A549 (cell line): ENCODE measurements around the gene TMEM143. TPM values are rescaled to one million over a fixed set of nuclear protein-coding genes. Genes with fewer than 3 reads are reported as not detected.

Experiments used
- ATAC-seq, 2 experiments: fragments of 200-7000 bp in 1 of 2; fragments of >200 bp in 1 of 2; cut with Nextera tagmentation in 1 of 2; cut with Tn5 transposase in 1 of 2; 3 replicates each; pipeline versions ENCODE4 v1.8.0 to v1.9.1; 2018 to 2020; ENCODE audit warnings: mild to moderate bottlenecking in 1 of 2, moderate library complexity in 1 of 2
- CTCF ChIA-PET: fragments of 300-600 bp; sonication (Branson Sonifier 250); formaldehyde crosslinking; extraction: SDS; loops from one replicate; lab custom pipeline; 2021; ENCODE audit warnings: antibody characterized with exemption, inconsistent platforms; lab: Yijun Ruan, JAX
- POLR2A ChIA-PET: fragments of 350-600 bp; formaldehyde crosslinking; extraction: SDS; loops from one replicate; lab custom pipeline; 2021; ENCODE audit warnings: antibody characterized with exemption, inconsistent platforms; lab: Yijun Ruan, JAX
- DNase-seq, 2 experiments: peaks; one replicate each; pipeline versions ENCODE4 v3.0.0 to v3.0.0-alpha.2; 2011 to 2016; ENCODE audit warnings: low read depth in 1 of 2, low spot score in 1 of 2
- FAIRE-seq: peaks from 2 replicates; lab custom pipeline; 2011; peaks lifted over from hg19 to GRCh38; lab: Jason Lieb, UNC
- H3K27ac ChIP-seq, 2 experiments: fragments of >200 bp; sonication (Bioruptor Twin); formaldehyde crosslinking; 3 replicates each; pipeline ENCODE4 v1.5.1; 2016 to 2017
- H3K4me1 ChIP-seq: fragments of >200 bp; sonication (Bioruptor Twin); formaldehyde crosslinking; 3 replicates; pipeline ENCODE4 v1.6.1; 2016
- H3K4me2 ChIP-seq: fragments of >200 bp; sonication (Bioruptor Twin); formaldehyde crosslinking; 3 replicates; pipeline ENCODE4 v1.6.1; 2016
- H3K4me3 ChIP-seq: fragments of >200 bp; sonication (Bioruptor Twin); formaldehyde crosslinking; 3 replicates; pipeline ENCODE4 v1.5.1; 2016
- H3K9me3 ChIP-seq: fragments of >200 bp; sonication (Bioruptor Twin); formaldehyde crosslinking; 3 replicates; pipeline ENCODE4 v1.6.1; 2016
- CEBPB ChIP-seq, 2 experiments: fragments of >200 bp in 1 of 2; sonication (Bioruptor Twin) in 1 of 2; formaldehyde crosslinking in 1 of 2; IDR thresholded peaks; 2 replicates each; pipeline ENCODE4 v1.6.1; 2012 to 2016
- FOXS1 ChIP-seq: fragments of 250-450 bp; sonication (Bioruptor Pico); IDR thresholded peaks from 2 replicates; pipeline ENCODE4 v1.5.0; 2020; ENCODE audit warnings: mild to moderate bottlenecking, moderate library complexity
- HMGXB4 ChIP-seq: fragments of 250-450 bp; sonication (Bioruptor Pico); IDR thresholded peaks from 2 replicates; pipeline ENCODE4 v1.5.0; 2021; ENCODE audit warnings: mild to moderate bottlenecking, moderate library complexity, borderline replicate concordance
- JUN ChIP-seq, 2 experiments: fragments of >200 bp; sonication (Bioruptor Twin); formaldehyde crosslinking; IDR thresholded peaks; 2 replicates in 1 of 2; 3 replicates in 1 of 2; pipeline ENCODE4 v1.6.1; 2016 to 2017
- KDM1A ChIP-seq: fragments of 200-600 bp; sonication (generic); IDR thresholded peaks from 2 replicates; pipeline ENCODE4 v1.6.1; 2016; ENCODE audit warnings: low read depth, mild to moderate bottlenecking
- MAFK ChIP-seq: fragments of 450-650 bp; IDR thresholded peaks from 2 replicates; pipeline ENCODE4 v1.6.1; 2014; ENCODE audit not compliant: partially characterized antibody
- MYC ChIP-seq: IDR thresholded peaks from 2 replicates; pipeline ENCODE4 v1.6.1; 2012; ENCODE audit warnings: mild to moderate bottlenecking, inconsistent platforms, low read length, improper control_type of control experiment, borderline replicate concordance
- NFE2L2 ChIP-seq: fragments of 150-350 bp; conservative IDR thresholded peaks from 2 replicates; pipeline ENCODE4 v1.6.1; 2014; ENCODE audit warnings: low read length
- NR3C1 ChIP-seq: fragments of >200 bp; sonication (Bioruptor Twin); formaldehyde crosslinking; IDR thresholded peaks from 3 replicates; pipeline ENCODE4 v1.6.1; 2017
- PHF8 ChIP-seq: fragments of 200-600 bp; sonication (generic); IDR thresholded peaks from 2 replicates; pipeline ENCODE4 v1.6.1; 2016; ENCODE audit warnings: low read depth, mild to moderate bottlenecking, antibody characterized with exemption, moderate library complexity, borderline replicate concordance
- POLR2A ChIP-seq: IDR thresholded peaks from 2 replicates; pipeline ENCODE4 v1.6.1; 2012; ENCODE audit warnings: mild to moderate bottlenecking, low read length
- RAD21 ChIP-seq, 2 experiments: fragments of >200 bp in 1 of 2; sonication (Bioruptor Twin) in 1 of 2; formaldehyde crosslinking in 1 of 2; IDR thresholded peaks in 1 of 2; conservative IDR thresholded peaks in 1 of 2; 2 replicates in 1 of 2; 3 replicates in 1 of 2; pipeline ENCODE4 v1.6.1; 2012 to 2018; ENCODE audit warnings: inconsistent platforms in 1 of 2
- RNF2 ChIP-seq: fragments of 200-600 bp; sonication (generic); IDR thresholded peaks from 2 replicates; pipeline ENCODE4 v1.6.1; 2016; ENCODE audit warnings: low read depth, mild to moderate bottlenecking, antibody characterized with exemption, moderate library complexity, borderline replicate concordance
- SMC3 ChIP-seq: fragments of >200 bp; sonication (Bioruptor Twin); formaldehyde crosslinking; IDR thresholded peaks from 3 replicates; pipeline ENCODE4 v1.6.1; 2018; ENCODE audit warnings: inconsistent platforms
- SREBF2 ChIP-seq: fragments of 450-650 bp; IDR thresholded peaks from 2 replicates; pipeline ENCODE4 v1.6.1; 2014; ENCODE audit warnings: mild to moderate bottlenecking, moderate library complexity
- TFCP2L1 ChIP-seq: fragments of 250-450 bp; sonication (Bioruptor Pico); IDR thresholded peaks from 2 replicates; pipeline ENCODE4 v1.5.0; 2021; ENCODE audit warnings: mild to moderate bottlenecking
- TP53 ChIP-seq: fragments of 250-450 bp; sonication (Bioruptor Pico); IDR thresholded peaks from 2 replicates; pipeline ENCODE4 v1.5.0; 2021; ENCODE audit warnings: mild to moderate bottlenecking, moderate library complexity
- ZC3H11A ChIP-seq: fragments of 450-650 bp; IDR thresholded peaks from 2 replicates; pipeline ENCODE4 v1.6.1; 2014; ENCODE audit warnings: antibody characterized with exemption, mild to moderate bottlenecking
- ZSCAN20 ChIP-seq: fragments of 250-450 bp; sonication (Bioruptor Pico); IDR thresholded peaks from 2 replicates; pipeline ENCODE4 v1.8.0; 2022; ENCODE audit warnings: mild to moderate bottlenecking, moderate library complexity
- WGBS: methylation state at CpG from one replicate; pipeline ENCODE4 v1.1.6; 2017; ENCODE audit errors: missing lambda C conversion rate; 5-methylcytosine and 5-hydroxymethylcytosine counted together
- polyA plus RNA-seq, 4 experiments: library from polyadenylated mRNA; depleted of rRNA in 3 of 4; stranded (reverse); fragments of >200 nt; fragmentation: RNase III in 1 of 4; extraction: RNeasy Plus Mini Kit Qiagen cat#74134 plus additional on column Dnase treatment in 1 of 4; gene quantifications; 2 replicates in 3 of 4; 3 replicates in 1 of 4; pipeline ENCODE4 v1.2.3, GENCODE V29; 2011 to 2017
- TF ChIP-seq, protein P1 (sequence below): fragments of 450-650 bp; IDR thresholded peaks from 2 replicates; pipeline ENCODE4 v1.6.1; 2014; ENCODE audit warnings: antibody characterized with exemption
- TF ChIP-seq, protein P2 (sequence below): IDR thresholded peaks from 2 replicates; pipeline ENCODE4 v1.6.1; 2012
- TF ChIP-seq, protein P3 (sequence below): IDR thresholded peaks from 2 replicates; pipeline ENCODE4 v1.6.1; 2012; ENCODE audit warnings: low read depth, borderline replicate concordance

Gene TMEM143
- polyA plus RNA-seq, 2 of the 4 experiments (the other 2 are of a cell fraction) = 6.4 to 7.4 TPM

GRCh38 chr19:48371367-48371766 lies 7.6 kb upstream of the TMEM143 start:
- H3K4me2 ChIP-seq = no peak overlapping the region
- no peaks in the 10 kb centered on the region for H3K9me3 ChIP-seq
- no peak overlapping the region for H3K4me3 ChIP-seq
- peaks cover 23% of the 10 kb centered on the region for H3K4me1 ChIP-seq
- peak overlapping the region in 1 of 2 experiments; percentile 81; a peak in 3 of 6 replicates for H3K27ac ChIP-seq
- POLR2A ChIA-PET = no interaction called here
- CTCF ChIA-PET = interaction anchor here (0.6 to 6.7 kb wide), 10 partner anchors 9 to 619 kb away, joined by 3 to 54 read pairs (median 4); partner anchors contain the start of gene KDELR1
- WGBS = 86% methylated on average over 7 of the region's 7 CpGs
- TF ChIP-seq CEBPB (IDR thresholded peaks at IDR 0.05) = no peak
- no peak for TF ChIP-seq HMGXB4 (CRISPR knock-in tag)
- no peak for TF ChIP-seq ZC3H11A
- TF ChIP-seq JUN (IDR thresholded peaks at IDR 0.05) = no peak
- no peak for TF ChIP-seq MAFK
- TF ChIP-seq RNF2 = no peak
- TF ChIP-seq, protein P1, sequence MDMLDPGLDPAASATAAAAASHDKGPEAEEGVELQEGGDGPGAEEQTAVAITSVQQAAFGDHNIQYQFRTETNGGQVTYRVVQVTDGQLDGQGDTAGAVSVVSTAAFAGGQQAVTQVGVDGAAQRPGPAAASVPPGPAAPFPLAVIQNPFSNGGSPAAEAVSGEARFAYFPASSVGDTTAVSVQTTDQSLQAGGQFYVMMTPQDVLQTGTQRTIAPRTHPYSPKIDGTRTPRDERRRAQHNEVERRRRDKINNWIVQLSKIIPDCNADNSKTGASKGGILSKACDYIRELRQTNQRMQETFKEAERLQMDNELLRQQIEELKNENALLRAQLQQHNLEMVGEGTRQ = no peak
- no peak for TF ChIP-seq SMC3
- TF ChIP-seq NR3C1 = no peak
- DNase-seq = no peak
- no peak for ATAC-seq
- FAIRE-seq = no peak

DNA sequence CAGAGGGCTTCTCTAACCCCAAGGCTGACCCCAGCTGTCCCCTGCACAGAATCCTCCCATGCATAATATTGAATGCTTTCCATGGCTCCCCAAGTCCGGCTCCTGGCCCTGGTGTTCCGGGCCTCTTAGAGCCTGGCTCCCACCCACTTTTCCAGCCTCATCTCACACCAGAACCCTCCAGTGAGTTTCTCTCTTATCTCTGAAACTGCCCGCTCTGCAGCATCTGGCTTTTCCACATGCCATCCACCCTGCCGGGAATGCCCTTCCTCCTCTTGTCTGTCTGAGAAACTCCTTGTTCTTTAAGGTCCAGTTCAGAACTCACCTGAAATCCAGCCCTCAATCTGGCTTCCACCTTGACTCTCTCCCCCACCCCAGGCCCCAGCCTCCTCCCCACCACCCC lies 7.2 kb upstream of the TMEM143 start:
- DNase-seq = no peak
- Histone ChIP-seq H3K4me2 (no peak overlapping the region), H3K9me3 (no peaks in the 10 kb centered on the region), H3K4me1 (peaks cover 23% of the 10 kb centered on the region), H3K4me3 (no peak overlapping the region), H3K27ac (peak overlapping the region in 1 of 2 experiments; percentile 81; a peak in 3 of 6 replicates)
- TF ChIP-seq ZSCAN20 (CRISPR knock-in tag) (no peak), POLR2A (no peak), KDM1A (no peak), PHF8 (no peak), MAFK (no peak), MYC (no peak), TP53 (no peak), NR3C1 (no peak), TFCP2L1 (CRISPR knock-in tag) (no peak), RAD21 (conservative IDR thresholded peaks at IDR 0.05 in 1 of 2, IDR thresholded peaks at IDR 0.05 in 1 of 2) (no peak), SREBF2 (no peak), FOXS1 (CRISPR knock-in tag) (no peak)
- no peak for FAIRE-seq
- POLR2A ChIA-PET = no interaction called here
- CTCF ChIA-PET = interaction anchor here (0.6 to 6.7 kb wide), 9 partner anchors 10 to 619 kb away, joined by 3 to 54 read pairs (median 3); partner anchors contain the start of gene KDELR1
- 95% methylated on average over 4 of the region's 4 CpGs for WGBS
- ATAC-seq = no peak

GRCh38 chr19:48368936-48369335 lies 5.2 kb upstream of the TMEM143 start:
- no peak overlapping the region for H3K4me2 ChIP-seq
- no peak for FAIRE-seq
- POLR2A ChIA-PET = no interaction called here

More at GRCh38 chr19:48368936-48369335, 5.2 kb upstream of the TMEM143 start:
- no peak for ATAC-seq
- Histone ChIP-seq H3K4me1 (peaks cover 28% of the 10 kb centered on the region), H3K9me3 (no peaks in the 10 kb centered on the region), H3K4me3 (no peak overlapping the region), H3K27ac (peak overlapping the region in 1 of 2 experiments; percentile 27; a peak in 1 of 6 replicates)
- whole genome bisulfite sequencing = 92% methylated on average over 10 of the region's 14 CpGs
- no peak for DNase-seq
- CTCF ChIA-PET = interaction anchor here (1.2 to 6.7 kb wide), 2 partner anchors 21 to 22 kb away, joined by 3 to 54 read pairs; partner anchors contain the start of gene KDELR1
- TF ChIP-seq, protein P2, sequence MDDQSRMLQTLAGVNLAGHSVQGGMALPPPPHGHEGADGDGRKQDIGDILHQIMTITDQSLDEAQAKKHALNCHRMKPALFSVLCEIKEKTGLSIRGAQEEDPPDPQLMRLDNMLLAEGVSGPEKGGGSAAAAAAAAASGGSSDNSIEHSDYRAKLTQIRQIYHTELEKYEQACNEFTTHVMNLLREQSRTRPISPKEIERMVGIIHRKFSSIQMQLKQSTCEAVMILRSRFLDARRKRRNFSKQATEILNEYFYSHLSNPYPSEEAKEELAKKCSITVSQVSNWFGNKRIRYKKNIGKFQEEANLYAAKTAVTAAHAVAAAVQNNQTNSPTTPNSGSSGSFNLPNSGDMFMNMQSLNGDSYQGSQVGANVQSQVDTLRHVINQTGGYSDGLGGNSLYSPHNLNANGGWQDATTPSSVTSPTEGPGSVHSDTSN = no peak
- TF ChIP-seq, protein P3, sequence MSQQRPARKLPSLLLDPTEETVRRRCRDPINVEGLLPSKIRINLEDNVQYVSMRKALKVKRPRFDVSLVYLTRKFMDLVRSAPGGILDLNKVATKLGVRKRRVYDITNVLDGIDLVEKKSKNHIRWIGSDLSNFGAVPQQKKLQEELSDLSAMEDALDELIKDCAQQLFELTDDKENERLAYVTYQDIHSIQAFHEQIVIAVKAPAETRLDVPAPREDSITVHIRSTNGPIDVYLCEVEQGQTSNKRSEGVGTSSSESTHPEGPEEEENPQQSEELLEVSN = no peak
- TF ChIP-seq SMC3 (no peak), NFE2L2 (no peak), HMGXB4 (CRISPR knock-in tag) (no peak), MAFK (no peak)
